HL-60 (cell line): ENCODE results near the gene ASGR1.

Source experiments
- DNase-seq, 2 experiments: peaks; one replicate each; pipeline ENCODE4 v3.0.0-alpha.2; 2010 to 2020; ENCODE audit warnings: low read depth in 1 of 2, low spot score in 1 of 2
- H3K27ac ChIP-seq: fragments of 250-450 bp; sonication (Bioruptor Pico); replicated peaks from 2 replicates; pipeline ENCODE4 v1.5.1; 2020; ENCODE audit warnings: mild to moderate bottlenecking, moderate library complexity
- H3K27me3 ChIP-seq: fragments of 250-450 bp; sonication (Bioruptor Pico); 2 replicates; pipeline ENCODE4 v1.5.1; 2021; ENCODE audit warnings: mild to moderate bottlenecking, moderate library complexity; ENCODE audit not compliant: insufficient read depth, poor library complexity, severe bottlenecking
- H3K4me3 ChIP-seq: replicated peaks from 2 replicates; pipeline ENCODE4 v1.5.1; 2011; ENCODE audit warnings: mild to moderate bottlenecking, control low read depth, low read length; ENCODE audit not compliant: insufficient read depth
- GABPA ChIP-seq: IDR thresholded peaks from 2 replicates; pipeline ENCODE4 v1.6.1; 2012; ENCODE audit warnings: low read depth
- POLR2AphosphoS5 ChIP-seq: IDR thresholded peaks from 2 replicates; pipeline ENCODE4 v1.6.1; 2012; ENCODE audit warnings: low read depth
- SPI1 ChIP-seq: IDR thresholded peaks from 2 replicates; pipeline ENCODE4 v1.6.1; 2012; ENCODE audit warnings: low read depth, mild to moderate bottlenecking, borderline replicate concordance
- TF ChIP-seq, protein P1 (sequence below): IDR thresholded peaks from one replicate; pipeline ENCODE4 v1.5.1; 2011; ENCODE audit warnings: low read length, control low read depth, inconsistent platforms; ENCODE audit not compliant: insufficient read depth
- TF ChIP-seq, protein P2 (sequence below): IDR thresholded peaks from 2 replicates; pipeline ENCODE4 v1.6.1; 2012; ENCODE audit warnings: low read depth; ENCODE audit not compliant: insufficient replicate concordance

ASGR1 gene

DNA sequence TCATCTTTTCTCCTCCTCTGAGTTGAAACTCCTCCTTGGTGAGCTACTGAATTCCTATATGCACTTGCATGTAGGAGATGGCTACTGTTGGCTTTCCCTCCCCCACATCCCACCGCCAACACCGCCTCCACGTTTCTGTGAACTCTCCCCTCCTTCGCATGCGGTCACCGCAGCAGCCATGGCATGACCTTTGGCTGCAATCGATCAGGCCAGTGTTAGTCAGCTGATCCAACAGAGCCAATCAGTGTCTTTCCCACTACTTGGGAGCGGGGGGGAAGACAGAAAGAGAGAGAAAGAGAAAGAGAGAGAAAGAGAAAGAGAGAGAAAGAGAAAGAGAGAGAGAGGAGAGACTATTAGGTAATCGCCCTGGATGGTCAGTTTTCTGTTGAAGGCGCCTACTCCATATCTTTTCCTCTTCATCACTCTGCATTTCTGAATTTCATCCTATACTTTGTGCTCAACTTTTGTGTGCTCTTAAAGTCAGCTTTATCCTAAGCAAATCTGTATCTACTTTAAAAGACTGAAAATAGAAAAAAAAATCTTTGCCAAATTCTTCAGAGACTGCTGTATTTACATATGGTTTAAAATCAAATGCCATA lies 22.7 kb downstream of the ASGR1 start:
- TF ChIP-seq, protein P1, sequence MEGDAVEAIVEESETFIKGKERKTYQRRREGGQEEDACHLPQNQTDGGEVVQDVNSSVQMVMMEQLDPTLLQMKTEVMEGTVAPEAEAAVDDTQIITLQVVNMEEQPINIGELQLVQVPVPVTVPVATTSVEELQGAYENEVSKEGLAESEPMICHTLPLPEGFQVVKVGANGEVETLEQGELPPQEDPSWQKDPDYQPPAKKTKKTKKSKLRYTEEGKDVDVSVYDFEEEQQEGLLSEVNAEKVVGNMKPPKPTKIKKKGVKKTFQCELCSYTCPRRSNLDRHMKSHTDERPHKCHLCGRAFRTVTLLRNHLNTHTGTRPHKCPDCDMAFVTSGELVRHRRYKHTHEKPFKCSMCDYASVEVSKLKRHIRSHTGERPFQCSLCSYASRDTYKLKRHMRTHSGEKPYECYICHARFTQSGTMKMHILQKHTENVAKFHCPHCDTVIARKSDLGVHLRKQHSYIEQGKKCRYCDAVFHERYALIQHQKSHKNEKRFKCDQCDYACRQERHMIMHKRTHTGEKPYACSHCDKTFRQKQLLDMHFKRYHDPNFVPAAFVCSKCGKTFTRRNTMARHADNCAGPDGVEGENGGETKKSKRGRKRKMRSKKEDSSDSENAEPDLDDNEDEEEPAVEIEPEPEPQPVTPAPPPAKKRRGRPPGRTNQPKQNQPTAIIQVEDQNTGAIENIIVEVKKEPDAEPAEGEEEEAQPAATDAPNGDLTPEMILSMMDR: no peak
- TF ChIP-seq GABPA (no peak), SPI1 (no peak), POLR2AphosphoS5 (no peak)
- TF ChIP-seq, protein P2, sequence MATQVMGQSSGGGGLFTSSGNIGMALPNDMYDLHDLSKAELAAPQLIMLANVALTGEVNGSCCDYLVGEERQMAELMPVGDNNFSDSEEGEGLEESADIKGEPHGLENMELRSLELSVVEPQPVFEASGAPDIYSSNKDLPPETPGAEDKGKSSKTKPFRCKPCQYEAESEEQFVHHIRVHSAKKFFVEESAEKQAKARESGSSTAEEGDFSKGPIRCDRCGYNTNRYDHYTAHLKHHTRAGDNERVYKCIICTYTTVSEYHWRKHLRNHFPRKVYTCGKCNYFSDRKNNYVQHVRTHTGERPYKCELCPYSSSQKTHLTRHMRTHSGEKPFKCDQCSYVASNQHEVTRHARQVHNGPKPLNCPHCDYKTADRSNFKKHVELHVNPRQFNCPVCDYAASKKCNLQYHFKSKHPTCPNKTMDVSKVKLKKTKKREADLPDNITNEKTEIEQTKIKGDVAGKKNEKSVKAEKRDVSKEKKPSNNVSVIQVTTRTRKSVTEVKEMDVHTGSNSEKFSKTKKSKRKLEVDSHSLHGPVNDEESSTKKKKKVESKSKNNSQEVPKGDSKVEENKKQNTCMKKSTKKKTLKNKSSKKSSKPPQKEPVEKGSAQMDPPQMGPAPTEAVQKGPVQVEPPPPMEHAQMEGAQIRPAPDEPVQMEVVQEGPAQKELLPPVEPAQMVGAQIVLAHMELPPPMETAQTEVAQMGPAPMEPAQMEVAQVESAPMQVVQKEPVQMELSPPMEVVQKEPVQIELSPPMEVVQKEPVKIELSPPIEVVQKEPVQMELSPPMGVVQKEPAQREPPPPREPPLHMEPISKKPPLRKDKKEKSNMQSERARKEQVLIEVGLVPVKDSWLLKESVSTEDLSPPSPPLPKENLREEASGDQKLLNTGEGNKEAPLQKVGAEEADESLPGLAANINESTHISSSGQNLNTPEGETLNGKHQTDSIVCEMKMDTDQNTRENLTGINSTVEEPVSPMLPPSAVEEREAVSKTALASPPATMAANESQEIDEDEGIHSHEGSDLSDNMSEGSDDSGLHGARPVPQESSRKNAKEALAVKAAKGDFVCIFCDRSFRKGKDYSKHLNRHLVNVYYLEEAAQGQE: no peak
- no peak overlapping the region for H3K27ac ChIP-seq
- no peak overlapping the region for H3K4me3 ChIP-seq
- DNase-seq: no peak
- H3K27me3 ChIP-seq: no peaks in the 10 kb centered on the region

DNA sequence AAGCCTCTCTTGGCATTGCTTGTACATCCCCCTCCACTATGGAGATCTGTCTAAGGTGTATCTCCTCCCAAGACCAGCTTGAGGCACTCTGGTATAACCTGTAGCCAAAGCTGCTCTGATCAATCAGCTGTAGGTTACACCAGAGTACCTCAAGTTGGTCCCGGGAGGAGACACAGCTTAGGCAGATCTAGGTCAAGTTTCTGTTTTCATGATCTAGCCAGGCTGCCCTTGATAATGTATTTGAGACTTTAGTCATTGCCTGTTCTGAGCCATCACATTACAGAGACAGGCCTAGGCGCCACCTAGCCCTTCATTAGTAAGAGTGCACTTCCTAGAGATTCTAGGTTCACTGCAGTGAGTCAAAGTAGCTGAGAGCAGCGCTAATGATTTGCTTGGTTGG lies 31.4 kb downstream of the ASGR1 start:
- H3K27ac ChIP-seq: no peak overlapping the region
- H3K27me3 ChIP-seq: no peaks in the 10 kb centered on the region
- no peak overlapping the region for H3K4me3 ChIP-seq
- DNase-seq: no peak
- TF ChIP-seq GABPA (no peak), POLR2AphosphoS5 (no peak)
- TF ChIP-seq, protein P1: no peak
- TF ChIP-seq, protein P2: no peak

DNA sequence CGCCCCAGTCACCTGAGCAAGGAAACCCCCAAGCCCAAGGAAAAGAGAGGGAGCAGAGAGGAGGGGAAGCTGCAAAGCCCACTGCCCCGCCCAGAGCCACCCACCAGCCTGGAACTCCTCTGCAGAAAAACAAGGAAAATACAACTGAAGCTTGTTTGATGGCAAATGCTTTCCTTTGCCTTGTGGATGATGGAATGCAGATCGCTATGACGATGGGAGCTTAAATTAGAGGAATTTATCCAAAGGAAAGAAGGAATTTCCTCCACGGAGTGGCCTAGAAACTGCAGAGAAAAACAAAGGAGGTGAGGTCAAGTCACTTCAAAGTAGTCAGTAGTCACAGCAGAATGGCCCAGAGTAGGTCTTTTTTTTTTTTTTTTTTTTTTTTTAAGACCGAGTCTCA lies 33.1 kb downstream of the ASGR1 start:
- H3K4me3 ChIP-seq: no peak overlapping the region
- H3K27me3 ChIP-seq: no peaks in the 10 kb centered on the region
- TF ChIP-seq, protein P1: no peak
- TF ChIP-seq SPI1: no peak
- no peak overlapping the region for H3K27ac ChIP-seq
- DNase-seq: no peak

DNA sequence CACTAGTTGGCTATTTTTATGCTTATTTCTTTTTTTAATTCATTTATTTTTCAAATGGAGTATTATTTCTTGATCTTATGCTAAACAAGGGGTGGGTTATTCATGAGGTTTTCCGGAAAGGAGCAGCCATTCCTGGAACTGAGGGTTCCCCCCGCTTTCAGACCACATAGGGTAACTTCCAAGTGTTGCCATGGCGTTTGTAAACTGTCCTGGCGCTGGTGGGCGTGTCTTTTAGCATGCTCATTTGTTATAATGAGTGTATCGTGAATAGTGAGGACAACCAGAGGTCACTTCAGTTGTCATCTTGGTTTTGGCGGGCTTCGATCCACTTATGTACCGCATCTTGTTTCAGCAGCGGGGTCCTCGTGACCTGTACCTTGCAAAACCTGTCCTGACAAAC lies 35.0 kb downstream of the ASGR1 start:
- Histone ChIP-seq H3K27me3 (no peaks in the 10 kb centered on the region), H3K4me3 (no peak overlapping the region), H3K27ac (no peak overlapping the region)
- no peak for DNase-seq
- TF ChIP-seq POLR2AphosphoS5: no peak
- TF ChIP-seq, protein P2: no peak
- no peak for TF ChIP-seq SPI1
- no peak for TF ChIP-seq GABPA
- TF ChIP-seq, protein P1: no peak
